Fibroblast of skin of left quadriceps (primary cell): ENCODE results near the gene SLC23A2.
"Not testable (repeated sequence)": the region's sequence is repeated elsewhere in the genome, so short reads cannot be mapped to it uniquely, and the experiment has no call there.

Experiments used
- DNase-seq, 2 experiments: peaks; one replicate each; pipeline ENCODE4 v3.0.0-alpha.2; 2013; ENCODE audit warnings: low read depth in 2 of 2

SLC23A2 gene

GRCh38 chr20:4876731-4877130, 124.6 kb downstream of the SLC23A2 start:
- no peak for DNase-seq

GRCh38 chr20:4876301-4876700, 125.0 kb downstream of the SLC23A2 start:
- DNase-seq = no peak

GRCh38 chr20:4875578-4876067, 125.7 kb downstream of the SLC23A2 start:
- DNase-seq = no peak

- no peak for DNase-seq
Measured at GRCh38 chr20:4873396-4873795, 127.9 kb downstream of the SLC23A2 start.

- DNase-seq = no peak
Measured at GRCh38 chr20:4871486-4871885, 129.8 kb downstream of the SLC23A2 start.

GRCh38 chr20:4870906-4871305, 130.4 kb downstream of the SLC23A2 start:
- DNase-seq = no peak

GRCh38 chr20:4869290-4870193, 131.8 kb downstream of the SLC23A2 start:
- no peak for DNase-seq

GRCh38 chr20:4867051-4867450, 134.3 kb downstream of the SLC23A2 start:
- DNase-seq = no peak

GRCh38 chr20:4866429-4866828, 134.9 kb downstream of the SLC23A2 start:
- no peak for DNase-seq

GRCh38 chr20:4864311-4864752, 137.0 kb downstream of the SLC23A2 start:
- DNase-seq = no peak

- no peak for DNase-seq
Measured at GRCh38 chr20:4862661-4863060, 138.6 kb downstream of the SLC23A2 start.

- no peak for DNase-seq
Measured at GRCh38 chr20:4861961-4862360, 139.3 kb downstream of the SLC23A2 start.

GRCh38 chr20:4858000-4858399, 143.3 kb downstream of the SLC23A2 start:
- no peak for DNase-seq

- no peak for DNase-seq
Measured at GRCh38 chr20:4856022-4856755, 145.1 kb downstream of the SLC23A2 start.

- DNase-seq = no peak
Measured at GRCh38 chr20:4855555-4855954, 145.8 kb downstream of the SLC23A2 start.

- DNase-seq = no peak
Measured at GRCh38 chr20:4855097-4855496, 146.2 kb downstream of the SLC23A2 start.

- DNase-seq = no peak
Measured at GRCh38 chr20:4854561-4854901, 146.8 kb downstream of the SLC23A2 start.

- no peak for DNase-seq
Measured at GRCh38 chr20:4853757-4854560, 147.4 kb downstream of the SLC23A2 start.

- DNase-seq = no peak
Measured at GRCh38 chr20:4853004-4853403, 148.3 kb downstream of the SLC23A2 start.

- no peak for DNase-seq
Measured at GRCh38 chr20:4850960-4851359, 150.3 kb downstream of the SLC23A2 start.

GRCh38 chr20:4848829-4849228, 152.5 kb downstream of the SLC23A2 start:
- not testable (repeated sequence) for DNase-seq

GRCh38 chr20:4848041-4848440, 153.3 kb downstream of the SLC23A2 start:
- DNase-seq = no peak
